Measurements from ENCODE around the gene BMAL1. TPM values are rescaled to one million over a fixed set of nuclear protein-coding genes. Genes with fewer than 3 reads are reported as not detected.

Gene BMAL1
- total and polyA plus RNA-seq, 2 of the 8 experiments (the other 6 are each of a cell fraction or from before 2014, with no cell fraction given) = 6.8 to 6.9 TPM

- H3K9ac ChIP-seq (replicated peaks in 1 of 4; ENCODE audit: extremely low read depth in 1 of 4, low read depth in 3 of 4, low read length in 3 of 4) = no peak overlapping the region
- H2BK120ac ChIP-seq (replicated peaks; ENCODE audit: low read depth, low read length) = no peak overlapping the region
- H3K4ac ChIP-seq (replicated peaks; ENCODE audit: insufficient read length, low read depth, low read length) = no peak overlapping the region
- H3K4me2 ChIP-seq (ENCODE audit: insufficient read depth in 1 of 2, low read depth in 2 of 2, low read length in 2 of 2) = no peak overlapping the region
- CTCF ChIA-PET (ENCODE audit: partially characterized antibody) = interaction anchor here (0.6 to 14.6 kb wide), 10 partner anchors 9 to 165 kb away, joined by 3 to 129 read pairs (median 3); no protein-coding TSS in a partner anchor
- H2AFZ ChIP-seq (ENCODE audit: low read length) = no peak overlapping the region
- POLR2A ChIA-PET (ENCODE audit: partially characterized antibody) = interaction anchor here (1.1 kb wide), 1 partner anchor 147 kb away, joined by 3 read pairs; no protein-coding TSS in a partner anchor
- H2BK15ac ChIP-seq (ENCODE audit: low read length) = no peak overlapping the region
- no peak overlapping the region for H3K14ac ChIP-seq (ENCODE audit: insufficient read length)
- H2BK12ac ChIP-seq (ENCODE audit: low read depth, low read length) = no peak overlapping the region
- H3K79me1 ChIP-seq (ENCODE audit: low read depth, low read length) = no peaks in the 10 kb centered on the region
- H3K79me2 ChIP-seq (ENCODE audit: control insufficient read depth in 1 of 2, insufficient read depth in 2 of 2, low read length in 2 of 2) = no peaks in the 10 kb centered on the region
- no peak overlapping the region for H3K4me3 ChIP-seq (ENCODE audit: extremely low read depth in 1 of 4, insufficient read depth in 2 of 4, low read depth in 3 of 4, low read length in 4 of 4)
- H3K18ac ChIP-seq (ENCODE audit: extremely low read depth, low read length) = no peak overlapping the region
- no peaks in the 10 kb centered on the region for H3K9me3 ChIP-seq (ENCODE audit: insufficient read depth in 2 of 2, low read depth in 1 of 2, low read length in 1 of 2)
- no peak overlapping the region for H2BK20ac ChIP-seq (ENCODE audit: low read length)
- H2AK5ac ChIP-seq (ENCODE audit: low read depth, low read length) = no peak overlapping the region
- H4K20me1 ChIP-seq (replicated peaks in 1 of 2; ENCODE audit: control insufficient read depth in 1 of 2, insufficient read depth in 2 of 2, low read length in 2 of 2) = no peaks in the 10 kb centered on the region
- DNase-seq (ENCODE audit: low read depth in 1 of 2, low spot score in 2 of 2) = peak in 1 of 2 experiments; percentile 64
- H3K36me3 ChIP-seq (ENCODE audit: control insufficient read depth in 2 of 4, insufficient read depth in 4 of 4, low read length in 3 of 4) = no peaks in the 10 kb centered on the region
- TF ChIP-seq RAD21 (IDR thresholded peaks at IDR 0.05 in 1 of 2, conservative IDR thresholded peaks at IDR 0.05 in 1 of 2; ENCODE audit: low read depth in 2 of 2, low read length in 2 of 2) = peak; percentile 49 to 51
- no peak for TF ChIP-seq SAP30 (IDR thresholded peaks at IDR 0.05; ENCODE audit: insufficient read depth, insufficient replicate concordance, low read length)
- peak; percentile 49 to 66 (median 50); a peak in 3 of 4 replicates for TF ChIP-seq CTCF (IDR thresholded peaks at IDR 0.05; ENCODE audit: control extremely low read depth in 1 of 3, insufficient read depth in 1 of 3, low read depth in 1 of 3, low read length in 3 of 3)
- no peak overlapping the region for H4K91ac ChIP-seq (replicated peaks; ENCODE audit: insufficient read length, low read length)
- no peak overlapping the region for H3K27ac ChIP-seq (ENCODE audit: low read depth, low read length)
- H4K5ac ChIP-seq (ENCODE audit: insufficient read length, low read depth, low read length) = no peak overlapping the region
- no peaks in the 10 kb centered on the region for H3K23me2 ChIP-seq (ENCODE audit: low read depth, low read length)
- no peak overlapping the region for H4K8ac ChIP-seq (ENCODE audit: extremely low read depth, insufficient read depth, low read length)
- 0 out of 2 replicates have a peak overlapping the region, but pooled peaks have one; percentile 45 for H2BK5ac ChIP-seq (ENCODE audit: low read depth, low read length)
- peaks cover 0 to 4% (median 0%) of the 10 kb centered on the region in 4 experiments; a peak in 2 of 7 replicates for H3K4me1 ChIP-seq (replicated peaks in 1 of 4; ENCODE audit: control insufficient read depth in 3 of 4, insufficient read depth in 4 of 4, low read length in 3 of 4)
- WGBS, 2 experiments (ENCODE audit: extremely low coverage in 1 of 2, insufficient coverage in 1 of 2, insufficient read length in 1 of 2, insufficient replicate concordance in 2 of 2, low coverage in 1 of 2, low lambda C conversion rate in 2 of 2, missing lambda C conversion rate in 1 of 2) = 80% methylated on average over 9 of the region's 9 CpGs; no CpG with 5 or more reads in 1 of the 2 experiments
- no peak for FAIRE-seq
- H3K23ac ChIP-seq (ENCODE audit: insufficient read length) = no peak overlapping the region
- no peaks in the 10 kb centered on the region for H3K27me3 ChIP-seq (replicated peaks in 1 of 4; ENCODE audit: control insufficient read depth in 3 of 4, extremely low read depth in 1 of 4, insufficient read depth in 3 of 4, low read length in 3 of 4)
- no peak overlapping the region for H3K56ac ChIP-seq (replicated peaks; ENCODE audit: insufficient read length, low read depth, low read length)
These were observed 79.6 kb downstream of the BMAL1 start for GRCh38 chr11:13357232-13357631.

All from H1 (cell line).